ENCODE measurements around the gene ANKRD33B. TPM values are rescaled to one million over a fixed set of nuclear protein-coding genes. Genes with fewer than 3 reads are reported as not detected.

ANKRD33B gene
- polyA plus RNA-seq, 1 experiment: 3.4 TPM

DNA sequence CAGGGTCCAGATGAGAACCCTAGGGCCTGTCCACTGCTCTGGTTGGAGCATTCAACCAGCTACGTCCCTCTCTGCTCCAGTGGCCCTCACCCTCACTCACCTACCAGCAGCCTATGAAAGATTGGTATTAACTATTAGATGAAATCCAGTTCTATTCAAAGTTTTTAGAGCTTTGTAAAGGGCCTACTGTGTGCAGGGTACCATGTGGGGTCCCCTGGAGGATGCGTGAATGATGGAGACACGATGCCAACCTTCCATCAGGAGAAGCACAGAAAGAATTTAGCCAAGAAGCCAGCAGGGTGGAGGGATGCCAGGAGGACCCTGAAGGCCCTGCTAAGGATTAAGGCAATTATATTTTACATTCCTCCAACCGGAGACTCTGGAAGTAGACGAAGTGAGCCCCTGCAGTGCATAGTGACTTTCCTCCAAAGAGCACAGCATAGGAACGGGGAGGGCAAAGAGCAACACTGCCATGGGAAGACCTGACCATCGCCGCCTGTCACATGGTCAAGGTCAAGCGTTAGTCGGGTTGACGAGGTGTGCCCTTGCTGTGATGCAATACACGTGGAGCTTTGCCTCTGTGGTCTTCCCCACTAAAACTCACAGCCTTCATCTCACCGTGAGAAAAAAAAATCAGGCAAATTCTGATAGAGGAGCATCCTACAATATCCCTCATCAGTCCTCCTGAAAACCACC, 22.8 kb upstream of the ANKRD33B start:
- TF ChIP-seq, protein P1, sequence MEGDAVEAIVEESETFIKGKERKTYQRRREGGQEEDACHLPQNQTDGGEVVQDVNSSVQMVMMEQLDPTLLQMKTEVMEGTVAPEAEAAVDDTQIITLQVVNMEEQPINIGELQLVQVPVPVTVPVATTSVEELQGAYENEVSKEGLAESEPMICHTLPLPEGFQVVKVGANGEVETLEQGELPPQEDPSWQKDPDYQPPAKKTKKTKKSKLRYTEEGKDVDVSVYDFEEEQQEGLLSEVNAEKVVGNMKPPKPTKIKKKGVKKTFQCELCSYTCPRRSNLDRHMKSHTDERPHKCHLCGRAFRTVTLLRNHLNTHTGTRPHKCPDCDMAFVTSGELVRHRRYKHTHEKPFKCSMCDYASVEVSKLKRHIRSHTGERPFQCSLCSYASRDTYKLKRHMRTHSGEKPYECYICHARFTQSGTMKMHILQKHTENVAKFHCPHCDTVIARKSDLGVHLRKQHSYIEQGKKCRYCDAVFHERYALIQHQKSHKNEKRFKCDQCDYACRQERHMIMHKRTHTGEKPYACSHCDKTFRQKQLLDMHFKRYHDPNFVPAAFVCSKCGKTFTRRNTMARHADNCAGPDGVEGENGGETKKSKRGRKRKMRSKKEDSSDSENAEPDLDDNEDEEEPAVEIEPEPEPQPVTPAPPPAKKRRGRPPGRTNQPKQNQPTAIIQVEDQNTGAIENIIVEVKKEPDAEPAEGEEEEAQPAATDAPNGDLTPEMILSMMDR (IDR thresholded peaks at IDR 0.05; ENCODE audit: insufficient read depth, low read depth, low read length): no peak
- ChIA-PET POLR2A (interaction anchor here (0.6 kb wide), 1 partner anchor 72 kb away, joined by 8 read pairs; no protein-coding TSS in a partner anchor), CTCF (interaction anchor here (0.6 kb wide), 1 partner anchor 20 kb away, joined by 4 read pairs; no protein-coding TSS in a partner anchor)
- Histone ChIP-seq H3K36me3 (ENCODE audit: control insufficient read depth, insufficient read depth, low read length) (no peaks in the 10 kb centered on the region), H3K27me3 (ENCODE audit: control insufficient read depth, insufficient read depth, low read length) (no peaks in the 10 kb centered on the region), H3K4me3 (ENCODE audit: low read depth, low read length) (no peak overlapping the region)
- DNase-seq (ENCODE audit: low read depth): no peak

DNA sequence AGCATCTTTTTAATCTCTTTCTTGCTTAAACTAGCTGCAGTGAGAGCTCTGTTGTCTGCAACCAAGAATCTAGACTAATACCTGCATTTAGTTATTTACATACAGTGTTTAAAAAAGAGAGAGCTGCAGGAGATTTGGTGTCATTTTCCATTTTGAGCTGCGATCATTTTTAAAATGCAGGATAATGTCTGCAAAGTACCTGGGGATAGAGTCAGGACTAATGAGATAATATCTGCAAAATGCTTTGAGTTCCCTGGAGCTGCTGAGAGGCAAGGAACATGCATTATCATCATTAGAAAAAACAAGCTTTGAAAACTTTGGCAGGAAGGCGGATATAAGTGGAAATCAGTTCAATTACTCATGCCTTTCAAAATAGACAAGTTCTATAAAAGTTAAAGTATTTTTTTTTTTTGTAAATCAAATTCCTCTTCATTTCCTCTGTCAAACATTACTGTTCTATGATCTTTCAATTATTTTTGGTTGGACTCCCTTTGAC, 21.8 kb upstream of the ANKRD33B start:
- H3K36me3 ChIP-seq (ENCODE audit: control insufficient read depth, insufficient read depth, low read length): no peaks in the 10 kb centered on the region
- ChIA-PET CTCF (no interaction called here), POLR2A (no interaction called here)
- H3K4me3 ChIP-seq (ENCODE audit: low read depth, low read length): no peak overlapping the region
- peaks cover 2% of the 10 kb centered on the region; the same call in 1 of the 2 replicates for H3K27me3 ChIP-seq (ENCODE audit: control insufficient read depth, insufficient read depth, low read length)
- TF ChIP-seq, protein P1 (IDR thresholded peaks at IDR 0.05; ENCODE audit: insufficient read depth, low read depth, low read length): no peak
- no peak for DNase-seq (ENCODE audit: low read depth)

DNA sequence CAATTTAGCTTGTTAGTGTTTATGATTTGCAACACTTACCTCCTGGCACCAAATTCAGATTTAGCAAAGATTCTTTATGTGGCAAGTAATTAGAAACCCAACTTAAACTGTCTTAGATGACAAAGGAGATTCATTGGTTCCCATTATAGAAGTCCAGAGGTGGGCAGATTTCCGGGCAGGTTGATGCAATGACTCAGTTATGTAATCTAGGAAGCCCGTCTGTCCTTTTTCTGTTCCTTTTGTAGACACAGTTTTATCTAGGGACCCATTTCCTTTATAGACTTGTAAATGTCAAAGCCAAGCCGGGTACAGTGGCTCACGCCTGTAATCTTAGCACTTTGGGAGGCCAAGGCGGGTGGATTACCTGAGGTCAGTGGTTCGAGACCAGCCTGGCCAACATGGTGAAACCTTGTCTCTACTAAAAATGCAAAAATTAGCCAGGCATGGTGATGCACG, 20.3 kb upstream of the ANKRD33B start:
- POLR2A ChIA-PET: no interaction called here
- CTCF ChIA-PET: interaction anchor here (1.0 kb wide), 1 partner anchor 15 kb away, joined by 3 read pairs; no protein-coding TSS in a partner anchor
- no peak for DNase-seq (ENCODE audit: low read depth)
- Histone ChIP-seq H3K27me3 (ENCODE audit: control insufficient read depth, insufficient read depth, low read length) (peaks cover 2% of the 10 kb centered on the region; the same call in 1 of the 2 replicates), H3K4me3 (ENCODE audit: low read depth, low read length) (no peak overlapping the region), H3K36me3 (ENCODE audit: control insufficient read depth, insufficient read depth, low read length) (no peaks in the 10 kb centered on the region)
- TF ChIP-seq, protein P1 (IDR thresholded peaks at IDR 0.05; ENCODE audit: insufficient read depth, low read depth, low read length): no peak

DNA sequence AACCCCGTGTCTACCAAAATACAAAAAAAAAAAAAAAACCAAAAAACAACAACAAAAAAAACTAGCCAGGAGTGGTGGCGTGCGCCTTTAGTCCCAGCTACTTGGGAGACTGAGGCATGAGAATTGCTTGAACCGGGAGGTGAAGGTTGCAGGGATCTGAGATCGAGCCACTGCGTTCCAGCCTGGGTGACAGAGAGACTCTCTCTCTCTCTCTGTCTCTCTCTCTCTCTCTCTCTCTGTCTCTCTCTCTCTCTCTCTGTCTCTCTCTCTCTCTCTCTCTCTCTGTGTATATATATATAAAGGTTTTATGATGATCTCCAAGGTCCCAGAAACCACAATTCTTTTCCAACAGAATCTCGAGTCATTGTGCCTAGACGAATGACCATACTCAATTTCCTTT, 18.8 kb upstream of the ANKRD33B start:
- TF ChIP-seq, protein P1 (IDR thresholded peaks at IDR 0.05; ENCODE audit: insufficient read depth, low read depth, low read length): no peak
- H3K27me3 ChIP-seq (ENCODE audit: control insufficient read depth, insufficient read depth, low read length): peaks cover 2% of the 10 kb centered on the region; the same call in 1 of the 2 replicates
- ChIA-PET CTCF (interaction anchor here (0.7 kb wide), 1 partner anchor 312 kb away, joined by 4 read pairs; no protein-coding TSS in a partner anchor), POLR2A (no interaction called here)
- DNase-seq (ENCODE audit: low read depth): no peak
- H3K36me3 ChIP-seq (ENCODE audit: control insufficient read depth, insufficient read depth, low read length): no peaks in the 10 kb centered on the region
- H3K4me3 ChIP-seq (ENCODE audit: low read depth, low read length): no peak overlapping the region

DNA sequence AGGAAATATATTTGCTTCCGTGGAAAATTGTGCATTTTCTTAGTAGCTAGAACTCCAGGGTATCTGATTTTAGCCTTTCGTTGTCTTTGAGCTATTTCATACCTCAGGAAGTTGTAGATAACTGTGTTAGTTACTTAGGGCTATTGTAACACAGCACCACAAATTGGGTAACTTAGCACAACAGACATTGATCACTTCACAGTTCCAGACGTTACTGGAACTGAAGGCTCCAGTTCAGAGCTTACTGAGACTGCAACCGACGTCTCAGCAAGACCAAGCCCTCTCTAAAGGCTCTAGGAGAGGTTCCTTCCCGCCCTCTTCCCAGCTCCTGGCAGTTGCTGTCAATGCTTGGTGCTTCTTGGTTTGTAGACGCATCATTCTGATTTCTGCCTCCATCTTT, 17.7 kb upstream of the ANKRD33B start:
- H3K27me3 ChIP-seq (ENCODE audit: control insufficient read depth, insufficient read depth, low read length): peaks cover 2% of the 10 kb centered on the region; the same call in 1 of the 2 replicates
- TF ChIP-seq, protein P1 (IDR thresholded peaks at IDR 0.05; ENCODE audit: insufficient read depth, low read depth, low read length): no peak

More for the DNA sequence above, 17.7 kb upstream of the ANKRD33B start:
- ChIA-PET POLR2A (interaction anchor here (0.6 kb wide), 1 partner anchor 12 kb away, joined by 3 read pairs; no protein-coding TSS in a partner anchor), CTCF (no interaction called here)
- no peaks in the 10 kb centered on the region for H3K36me3 ChIP-seq (ENCODE audit: control insufficient read depth, insufficient read depth, low read length)
- H3K4me3 ChIP-seq (ENCODE audit: low read depth, low read length): no peak overlapping the region
- no peak for DNase-seq (ENCODE audit: low read depth)
